Nephron progenitor cell (in vitro differentiated cells): Measurements from ENCODE around the gene SSBP4.

Experiments used
- DNase-seq: peaks from one replicate; pipeline ENCODE4 v3.0.0; 2021
- H3K27ac Mint-ChIP-seq: 2 replicates; pipeline ENCODE4 v1.8.0; 2021; ENCODE audit warnings: mild to moderate bottlenecking, moderate library complexity, mixed read lengths
- H3K27me3 Mint-ChIP-seq: 2 replicates; pipeline ENCODE4 v1.8.0; 2021; ENCODE audit warnings: mild to moderate bottlenecking, low read depth, mixed read lengths; ENCODE audit not compliant: poor library complexity
- H3K36me3 Mint-ChIP-seq: 2 replicates; pipeline ENCODE4 v1.8.0; 2021; ENCODE audit warnings: low read depth, mixed read lengths
- H3K4me1 Mint-ChIP-seq: 2 replicates; pipeline ENCODE4 v1.8.0; 2021; ENCODE audit warnings: mixed read lengths
- H3K4me3 Mint-ChIP-seq: 2 replicates; pipeline ENCODE4 v1.8.0; 2021; ENCODE audit warnings: mild to moderate bottlenecking, moderate library complexity, mixed read lengths
- H3K9me3 Mint-ChIP-seq: 2 replicates; pipeline ENCODE4 v1.8.0; 2021; ENCODE audit warnings: mild to moderate bottlenecking, moderate library complexity, mixed read lengths
- CTCF ChIP-seq: fragments of 200-600 bp; sonication (generic); IDR thresholded peaks from 2 replicates; pipeline ENCODE4 v1.5.0; 2021; ENCODE audit warnings: antibody characterized with exemption

The SSBP4 gene

GRCh38 chr19:18450021-18450930, 31.1 kb downstream of the SSBP4 start:
- peaks cover 41% of the 10 kb centered on the region for H3K4me1 Mint-ChIP-seq
- TF ChIP-seq CTCF: no peak
- no peaks in the 10 kb centered on the region for H3K9me3 Mint-ChIP-seq
- peak; percentile 1 for DNase-seq
- no peaks in the 10 kb centered on the region for H3K27me3 Mint-ChIP-seq
- H3K4me3 Mint-ChIP-seq: no peak overlapping the region
- H3K36me3 Mint-ChIP-seq: peaks cover 17% of the 10 kb centered on the region
- H3K27ac Mint-ChIP-seq: no peak overlapping the region

- Mint-ChIP-seq H3K9me3 (no peaks in the 10 kb centered on the region), H3K4me1 (peaks cover 38% of the 10 kb centered on the region), H3K4me3 (no peak overlapping the region), H3K36me3 (peaks cover 26% of the 10 kb centered on the region), H3K27ac (no peak overlapping the region), H3K27me3 (no peaks in the 10 kb centered on the region)
- peak; percentile 98 for TF ChIP-seq CTCF
- DNase-seq: peak; percentile 97
These were observed 32.0 kb downstream of the SSBP4 start for GRCh38 chr19:18450931-18451836.

GRCh38 chr19:18452386-18452785, 33.2 kb downstream of the SSBP4 start:
- no peak for TF ChIP-seq CTCF
- H3K4me1 Mint-ChIP-seq: peaks cover 27% of the 10 kb centered on the region
- no peaks in the 10 kb centered on the region for H3K27me3 Mint-ChIP-seq
- no peaks in the 10 kb centered on the region for H3K9me3 Mint-ChIP-seq
- H3K36me3 Mint-ChIP-seq: peaks cover 29% of the 10 kb centered on the region
- H3K27ac Mint-ChIP-seq: peak overlapping the region; percentile 25
- DNase-seq: peak; percentile 1
- H3K4me3 Mint-ChIP-seq: no peak overlapping the region

- Mint-ChIP-seq H3K27me3 (no peaks in the 10 kb centered on the region), H3K27ac (peak overlapping the region; percentile 85), H3K36me3 (peaks cover 25% of the 10 kb centered on the region), H3K4me3 (no peak overlapping the region), H3K4me1 (peaks cover 23% of the 10 kb centered on the region), H3K9me3 (no peaks in the 10 kb centered on the region)
- DNase-seq: no peak
- no peak for TF ChIP-seq CTCF
These were observed 34.2 kb downstream of the SSBP4 start for GRCh38 chr19:18453269-18454024.

GRCh38 chr19:18456279-18456678, 37.1 kb downstream of the SSBP4 start:
- no peak for DNase-seq
- no peak for TF ChIP-seq CTCF
- Mint-ChIP-seq H3K27ac (no peak overlapping the region), H3K9me3 (no peaks in the 10 kb centered on the region), H3K4me3 (no peak overlapping the region), H3K36me3 (peaks cover 20% of the 10 kb centered on the region), H3K27me3 (no peaks in the 10 kb centered on the region), H3K4me1 (peaks cover 22% of the 10 kb centered on the region)
